Ovary (tissue), 9 donors: Measurements from ENCODE around the gene ERH. TPM values are rescaled to one million over a fixed set of nuclear protein-coding genes. Genes with fewer than 3 reads are reported as not detected.
"Not testable (repeated sequence)": the region's sequence is repeated elsewhere in the genome, so short reads cannot be mapped to it uniquely, and the experiment has no call there.

Source experiments
- DNase-seq, 5 donors: peaks; one replicate each; pipeline ENCODE4 v3.0.0-alpha.2; 2019 to 2020
- H3K27ac ChIP-seq, 2 donors: fragments of 200-600 bp; one replicate each; pipeline versions ENCODE4 v1.5.1 to v1.8.0; 2019 to 2022
- H3K27me3 ChIP-seq: fragments of 200-600 bp; one replicate; pipeline ENCODE4 v1.8.0; 2022
- H3K36me3 ChIP-seq: fragments of 200-600 bp; sonication (generic); one replicate; pipeline ENCODE4 v1.5.1; 2019
- H3K4me1 ChIP-seq: one replicate; pipeline ENCODE4 v1.8.1; 2013; ENCODE audit warnings: mild to moderate bottlenecking, moderate library complexity; ENCODE audit not compliant: insufficient read depth
- H3K4me3 ChIP-seq: fragments of 200-600 bp; sonication (generic); one replicate; pipeline ENCODE4 v1.5.1; 2017
- H3K9me3 ChIP-seq, 2 donors: fragments of 200-600 bp in 1 of 2; sonication (generic) in 1 of 2; one replicate each; pipeline versions ENCODE4 v1.5.1 to v1.8.1; 2013 to 2019; ENCODE audit warnings: mild to moderate bottlenecking in 1 of 2, moderate library complexity in 1 of 2
- EP300 ChIP-seq: sonication (generic); formaldehyde crosslinking; IDR thresholded peaks from one replicate; pipeline ENCODE4 v1.6.1; 2017; ENCODE audit warnings: antibody characterized with exemption
- POLR2A ChIP-seq: fragments of 450-650 bp; IDR thresholded peaks from one replicate; pipeline ENCODE4 v1.6.1; 2017; ENCODE audit warnings: antibody characterized with exemption, mild to moderate bottlenecking, moderate library complexity
- WGBS, 3 donors: extraction: QIAGEN DNeasy Blood & Tissue Kit in 1 of 3; methylation state at CpG; one replicate each; pipeline versions ENCODE4 v1.1.5 to v1.1.7; 2013 to 2017; 5-methylcytosine and 5-hydroxymethylcytosine counted together
- intact Hi-C, 4 donors: fragments of 100-400 bp; cut with DNase I; formaldehyde crosslinking; loops; one replicate each; pipeline versions ENCODE4 v1.11.0 to v1.15.1; 2022 to 2023
- polyA plus RNA-seq, 2 donors: library from polyadenylated mRNA; stranded (reverse); fragments of 200-250 nt in 1 of 2; fragments of 350-450 nt in 1 of 2; fragmentation: Illumina TruSeq in 1 of 2; extraction: RNeasy Lipid Tissue Mini Kit (QIAGEN cat#74804) in 1 of 2; gene quantifications; one replicate each; pipeline ENCODE4 v1.2.3, GENCODE V29; 2013 to 2014
- total RNA-seq, 7 donors: library from RNA; depleted of rRNA in 2 of 7; stranded (reverse); fragments of >200 nt in 2 of 7; fragmentation: NEBNext Ultra II Directional in 3 of 7; extraction: Animal tissue kit (Norgen Biotek cat#: 25700) in 3 of 7; gene quantifications; one replicate each; pipeline versions ENCODE4 v1.1.0 to v1.2.4, GENCODE V29; 2016 to 2023
- TF ChIP-seq, protein P1 (sequence below), 3 donors: fragments of 450-650 bp in 2 of 3; fragments of 200-600 bp in 1 of 3; IDR thresholded peaks; one replicate each; pipeline versions ENCODE4 v1.5.1 to v1.8.0; 2016 to 2022; ENCODE audit warnings: antibody characterized with exemption in 3 of 3, mild to moderate bottlenecking in 1 of 3
- donor health status: DM: no; HTN: no; CAD: no; lungs with moderate emphysema.
- donor health status: DM: no; HTN: no; CAD: no.
- donor health status: Bipolar disorder and iron deficiency.
- donor health status: DM: yes; HTN: yes; CAD: no.
- donor health status: DM: no; HTN: no; CAD: no.
- donor health status: DM: yes; HTN: yes; CAD: no.

The ERH gene
- total and polyA plus RNA-seq, 9 donors: 64.3 to 206 (median 158) TPM

DNA sequence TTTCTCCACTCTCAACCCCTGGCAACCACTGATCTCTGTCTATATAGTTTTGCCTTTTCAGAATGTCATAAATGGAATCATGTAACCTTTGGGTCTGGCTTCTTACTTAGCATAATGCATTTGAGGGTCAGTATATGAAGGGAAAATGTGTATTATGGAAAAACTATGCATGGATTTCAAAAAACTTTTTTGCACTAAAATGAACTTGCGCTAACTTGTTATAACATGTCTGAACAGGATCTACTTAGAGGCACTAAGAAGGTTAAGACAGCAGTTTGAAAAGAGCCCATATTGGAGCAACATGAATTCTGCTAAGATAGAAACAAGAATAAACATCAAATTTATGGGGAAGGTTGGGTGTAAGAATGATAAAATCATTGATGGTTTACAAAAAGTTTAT is 29.5 kb upstream of the ERH start:
- Histone ChIP-seq H3K27me3 (no peaks in the 10 kb centered on the region), H3K9me3 (no peaks in the 10 kb centered on the region), H3K27ac (no peak overlapping the region), H3K4me3 (no peak overlapping the region), H3K4me1 (peaks cover 1% of the 10 kb centered on the region), H3K36me3 (no peaks in the 10 kb centered on the region)
- intact Hi-C loops: no loop called here
- TF ChIP-seq EP300 (no peak), POLR2A (no peak)
- TF ChIP-seq, protein P1, sequence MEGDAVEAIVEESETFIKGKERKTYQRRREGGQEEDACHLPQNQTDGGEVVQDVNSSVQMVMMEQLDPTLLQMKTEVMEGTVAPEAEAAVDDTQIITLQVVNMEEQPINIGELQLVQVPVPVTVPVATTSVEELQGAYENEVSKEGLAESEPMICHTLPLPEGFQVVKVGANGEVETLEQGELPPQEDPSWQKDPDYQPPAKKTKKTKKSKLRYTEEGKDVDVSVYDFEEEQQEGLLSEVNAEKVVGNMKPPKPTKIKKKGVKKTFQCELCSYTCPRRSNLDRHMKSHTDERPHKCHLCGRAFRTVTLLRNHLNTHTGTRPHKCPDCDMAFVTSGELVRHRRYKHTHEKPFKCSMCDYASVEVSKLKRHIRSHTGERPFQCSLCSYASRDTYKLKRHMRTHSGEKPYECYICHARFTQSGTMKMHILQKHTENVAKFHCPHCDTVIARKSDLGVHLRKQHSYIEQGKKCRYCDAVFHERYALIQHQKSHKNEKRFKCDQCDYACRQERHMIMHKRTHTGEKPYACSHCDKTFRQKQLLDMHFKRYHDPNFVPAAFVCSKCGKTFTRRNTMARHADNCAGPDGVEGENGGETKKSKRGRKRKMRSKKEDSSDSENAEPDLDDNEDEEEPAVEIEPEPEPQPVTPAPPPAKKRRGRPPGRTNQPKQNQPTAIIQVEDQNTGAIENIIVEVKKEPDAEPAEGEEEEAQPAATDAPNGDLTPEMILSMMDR (IDR thresholded peaks at IDR 0.05): no peak
- DNase-seq: no peak
- WGBS, 3 donors: 97 to 99% (median 98%) methylated on average over 1 of the region's 1 CpG

- Histone ChIP-seq H3K4me1 (peaks cover 1% of the 10 kb centered on the region), H3K27ac (no peak overlapping the region), H3K9me3 (no peaks in the 10 kb centered on the region), H3K27me3 (no peaks in the 10 kb centered on the region), H3K36me3 (no peaks in the 10 kb centered on the region), H3K4me3 (no peak overlapping the region)
- 92 to 97% (median 94%) methylated on average over 2 of the region's 2 CpGs for WGBS, 3 donors
- TF ChIP-seq EP300 (no peak), POLR2A (no peak)
- TF ChIP-seq, protein P1 (IDR thresholded peaks at IDR 0.05): no peak
- intact Hi-C loops: no loop called here
- DNase-seq: no peak
Observed at GRCh38 chr14:69424149-69424923, 26.2 kb upstream of the ERH start.

- H3K27me3 ChIP-seq: no peaks in the 10 kb centered on the region
- no peak for TF ChIP-seq POLR2A
- TF ChIP-seq, protein P1 (IDR thresholded peaks at IDR 0.05): no peak
- no peak for TF ChIP-seq EP300
Observed at GRCh38 chr14:69423279-69423678, 25.2 kb upstream of the ERH start.

GRCh38 chr14:69416087-69416486 is 18.0 kb upstream of the ERH start:
- intact Hi-C loops: not testable (repeated sequence)
- WGBS, 3 donors: 91 to 98% (median 94%) methylated on average over 4 of the region's 4 CpGs

More at GRCh38 chr14:69423279-69423678, 25.2 kb upstream of the ERH start:
- H3K4me3 ChIP-seq: no peak overlapping the region
- 96 to 99% (median 99%) methylated on average over 4 of the region's 4 CpGs for WGBS, 3 donors
- no peak overlapping the region for H3K27ac ChIP-seq
- no peaks in the 10 kb centered on the region for H3K9me3 ChIP-seq
- no peaks in the 10 kb centered on the region for H3K36me3 ChIP-seq
- intact Hi-C loops: no loop called here
- no peak for DNase-seq
- H3K4me1 ChIP-seq: peaks cover 1% of the 10 kb centered on the region

DNA sequence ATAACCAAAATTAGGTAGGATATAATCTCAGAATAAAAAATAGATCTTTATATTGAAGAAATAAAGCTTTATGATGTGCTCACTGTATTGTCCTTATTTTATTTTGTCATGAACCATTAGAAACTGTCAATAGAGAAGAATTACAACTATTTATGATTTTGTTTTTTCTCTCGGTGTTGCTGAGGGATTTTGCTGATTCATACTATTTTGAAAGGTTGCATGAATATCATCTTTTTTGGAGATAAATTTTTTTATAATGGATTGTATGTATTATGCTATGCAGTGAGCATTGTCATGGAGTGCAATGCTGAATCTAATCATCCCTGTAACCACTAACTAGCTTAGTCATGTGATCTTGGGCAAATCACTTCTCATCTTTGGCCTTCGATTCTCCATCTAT is 15.4 kb upstream of the ERH start:
- Histone ChIP-seq H3K27me3 (no peaks in the 10 kb centered on the region), H3K27ac (no peak overlapping the region), H3K4me1 (peaks cover 1% of the 10 kb centered on the region), H3K9me3 (no peaks in the 10 kb centered on the region), H3K4me3 (no peak overlapping the region), H3K36me3 (no peaks in the 10 kb centered on the region)
- DNase-seq: no peak
- TF ChIP-seq, protein P1 (IDR thresholded peaks at IDR 0.05): no peak
- no peak for TF ChIP-seq POLR2A
- no peak for TF ChIP-seq EP300
- intact Hi-C loops: no loop called here
- WGBS, 3 donors: 73 to 80% (median 74%) methylated on average over 2 of the region's 2 CpGs

More at GRCh38 chr14:69416087-69416486, 18.0 kb upstream of the ERH start:
- not testable (repeated sequence) for H3K27me3 ChIP-seq, H3K4me1 ChIP-seq, H3K9me3 ChIP-seq, H3K27ac ChIP-seq, DNase-seq, H3K36me3 ChIP-seq, H3K4me3 ChIP-seq
